HepG2 (cell line): ENCODE data around the gene TEDC1. TPM values are rescaled to one million over a fixed set of nuclear protein-coding genes. Genes with fewer than 3 reads are reported as not detected.

Experiments
- CENPT ChIP-seq: sonication (generic); formaldehyde crosslinking; IDR thresholded peaks from 2 replicates; pipeline ENCODE4 v1.8.0; 2022; ENCODE audit warnings: low read depth, mild to moderate bottlenecking, moderate library complexity, missing genetic modification reagents
- DBP ChIP-seq: sonication (generic); formaldehyde crosslinking; IDR thresholded peaks from 2 replicates; pipeline ENCODE4 v1.4.0; 2020; ENCODE audit warnings: missing genetic modification reagents; ENCODE audit errors: not compliant biosample characterization
- HNF4G ChIP-seq, 2 experiments: sonication (generic) in 1 of 2; formaldehyde crosslinking in 1 of 2; IDR thresholded peaks; 2 replicates each; pipeline versions ENCODE4 v1.4.0 to v1.6.1; 2011 to 2020; ENCODE audit warnings: borderline replicate concordance in 2 of 2, low read depth in 2 of 2, mild to moderate bottlenecking in 2 of 2, low read length in 1 of 2, missing genetic modification reagents in 1 of 2, moderate library complexity in 1 of 2
- KLF12 ChIP-seq: sonication (generic); formaldehyde crosslinking; IDR thresholded peaks from 2 replicates; pipeline ENCODE4 v1.4.0; 2020; ENCODE audit warnings: missing genetic modification reagents, borderline replicate concordance
- MAX ChIP-seq: IDR thresholded peaks from 2 replicates; pipeline ENCODE4 v1.6.1; 2012; ENCODE audit warnings: inconsistent platforms
- MIER3 ChIP-seq: IDR thresholded peaks from 2 replicates; pipeline ENCODE4 v1.6.1; 2016; ENCODE audit warnings: missing compliant biosample characterization, borderline replicate concordance
- NCOR1 ChIP-seq: fragments of 200-600 bp; sonication (generic); IDR thresholded peaks from 2 replicates; pipeline ENCODE4 v1.7.0; 2017; ENCODE audit warnings: antibody characterized with exemption, low read length, borderline replicate concordance
- RARG ChIP-seq: sonication (generic); formaldehyde crosslinking; IDR thresholded peaks from 2 replicates; pipeline ENCODE4 v1.4.0; 2020; ENCODE audit warnings: low read depth, mild to moderate bottlenecking, missing genetic modification reagents
- RBM22 ChIP-seq: fragments of 200-400 bp; formaldehyde crosslinking; optimal IDR thresholded peaks from 2 replicates; pipeline ENCODE3; 2017; ENCODE audit warnings: mild to moderate bottlenecking, low read length, moderate library complexity
- SIN3A ChIP-seq: IDR thresholded peaks from 2 replicates; pipeline ENCODE4 v1.6.1; 2011; ENCODE audit warnings: low read depth, mild to moderate bottlenecking, control low read depth, low read length, borderline replicate concordance
- SNAPC4 ChIP-seq: sonication (generic); formaldehyde crosslinking; IDR thresholded peaks from 2 replicates; pipeline ENCODE4 v1.4.0; 2020; ENCODE audit warnings: mild to moderate bottlenecking, missing genetic modification reagents
- SP5 ChIP-seq: IDR thresholded peaks from 2 replicates; pipeline ENCODE4 v1.6.1; 2016; ENCODE audit warnings: low read depth, borderline replicate concordance
- WIZ ChIP-seq: sonication (generic); formaldehyde crosslinking; IDR thresholded peaks from 2 replicates; pipeline ENCODE4 v1.5.1; 2020; ENCODE audit warnings: mild to moderate bottlenecking, missing genetic modification reagents
- ZNF143 ChIP-seq: sonication (generic); formaldehyde crosslinking; IDR thresholded peaks from 2 replicates; pipeline ENCODE4 v1.4.0; 2020; ENCODE audit warnings: missing genetic modification reagents
- ZNF292 ChIP-seq: sonication (generic); formaldehyde crosslinking; IDR thresholded peaks from 2 replicates; pipeline ENCODE4 v1.8.1; 2022; ENCODE audit warnings: mild to moderate bottlenecking, low read depth, missing genetic modification reagents, borderline replicate concordance
- ZNF572 ChIP-seq: sonication (generic); formaldehyde crosslinking; IDR thresholded peaks from 2 replicates; pipeline ENCODE4 v1.5.1; 2020; ENCODE audit warnings: mild to moderate bottlenecking, missing genetic modification reagents
- ZNF687 ChIP-seq: sonication (generic); formaldehyde crosslinking; IDR thresholded peaks from 2 replicates; pipeline ENCODE4 v1.5.1; 2020; ENCODE audit warnings: mild to moderate bottlenecking, missing genetic modification reagents, moderate library complexity
- polyA plus RNA-seq, 8 experiments: library from polyadenylated mRNA; depleted of rRNA in 3 of 8; stranded (reverse) in 7 of 8; unstranded in 1 of 8; fragments of >200 nt; fragmentation: Illumina TruSeq in 4 of 8; extraction: Trizol in 4 of 8; gene quantifications; 2 replicates each; pipeline versions ENCODE4 v1.2.1 to v1.2.3, GENCODE V29; 2011 to 2016; ENCODE audit warnings: low read depth in 4 of 8, missing spikeins in 1 of 8, mixed read lengths in 1 of 8; ENCODE audit not compliant: insufficient read depth in 1 of 8
- total RNA-seq, 5 experiments: library from RNA; depleted of rRNA; stranded (reverse); fragments of >200 nt; fragmentation: Illumina TruSeq; extraction: Trizol; gene quantifications; 2 replicates each; pipeline ENCODE4 v1.2.3, GENCODE V29; 2016; ENCODE audit warnings: low read depth in 1 of 5

Gene TEDC1
- total and polyA plus RNA-seq, 2 of the 13 experiments (the other 11 are each of a cell fraction or from before 2014, with no cell fraction given), result 5.7 to 27.4 TPM

GRCh38 chr14:105485739-105486162, 5.3 kb upstream of the TEDC1 start (continued):
- no peak for TF ChIP-seq RARG
- no peak for TF ChIP-seq KLF12 (CRISPR knock-in tag)
- TF ChIP-seq SIN3A, result peak; percentile 60; the same call in 1 of the 2 replicates
- TF ChIP-seq ZNF143 (CRISPR knock-in tag), result no peak
- no peak for TF ChIP-seq SNAPC4 (CRISPR knock-in tag)
- no peak; the same call in 1 of the 2 replicates for TF ChIP-seq MAX
- no peak for TF ChIP-seq NCOR1
- TF ChIP-seq DBP (CRISPR knock-in tag), result no peak
- peak; percentile 83 for TF ChIP-seq ZNF687 (CRISPR knock-in tag)
- TF ChIP-seq SP5 (CRISPR knock-in tag), result 0 out of 2 replicates have a peak, but pooled peaks have one; percentile 29
- TF ChIP-seq RBM22, result no peak
- no peak for TF ChIP-seq WIZ (CRISPR knock-in tag)
- no peak for TF ChIP-seq CENPT (CRISPR knock-in tag)
- TF ChIP-seq MIER3, result no peak
- no peak for TF ChIP-seq HNF4G (IDR thresholded peaks at IDR 0.05; ENCODE audit: borderline replicate concordance, low read depth, low read length)
- TF ChIP-seq HNF4G (CRISPR knock-in tag; IDR thresholded peaks at IDR 0.05; ENCODE audit: borderline replicate concordance, low read depth), result no peak
- 0 out of 2 replicates have a peak, but pooled peaks have one; percentile 10 for TF ChIP-seq ZNF292 (CRISPR knock-in tag)
- TF ChIP-seq ZNF572 (CRISPR knock-in tag), result no peak
